NAMALWA (cell line): ENCODE results near the gene TBCD.

ENCODE experiments used
- DNase-seq: peaks from one replicate; pipeline ENCODE4 v3.0.0-alpha.2; 2015; ENCODE audit warnings: low spot score

The TBCD gene

DNA sequence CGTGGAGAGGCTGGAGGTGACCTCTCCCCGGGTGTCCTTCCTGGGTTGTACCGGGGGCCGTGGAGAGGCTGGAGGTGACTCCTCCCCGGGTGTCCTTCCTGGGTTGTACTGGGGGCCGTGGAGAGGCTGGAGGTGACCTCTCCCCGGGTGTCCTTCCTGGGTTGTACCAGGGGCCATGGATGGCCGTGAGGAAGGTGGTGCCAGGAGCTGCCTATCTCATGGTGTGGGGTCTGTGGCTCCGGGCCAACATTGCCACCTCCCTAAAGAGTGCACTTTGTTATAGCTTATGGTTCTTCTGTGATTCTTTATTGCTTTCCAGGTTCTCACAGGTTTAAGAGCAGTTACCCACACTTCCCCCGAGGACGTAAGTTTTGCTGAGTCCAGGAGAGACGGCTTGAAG, 174.2 kb downstream of the TBCD start:
- no peak for DNase-seq

DNA sequence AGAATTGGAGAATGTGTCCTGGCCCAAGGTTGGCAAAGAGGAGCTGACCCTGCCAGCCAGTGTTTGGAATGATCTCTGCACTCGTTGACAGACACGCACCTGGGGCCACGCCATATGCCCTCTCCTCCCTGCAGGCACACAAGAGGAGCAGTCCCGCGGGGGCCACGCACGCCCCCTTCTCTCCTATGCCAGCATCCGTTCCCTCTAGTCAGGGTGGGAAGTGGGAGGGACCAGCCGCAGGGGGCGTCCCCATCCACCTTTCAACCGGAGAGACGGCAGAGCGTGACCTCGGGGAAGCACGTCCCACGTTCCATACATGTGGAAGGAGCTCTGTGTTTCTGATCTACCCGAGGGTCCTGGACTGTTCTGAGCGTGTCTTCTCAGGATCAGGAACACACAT, 174.9 kb downstream of the TBCD start:
- no peak for DNase-seq

DNA sequence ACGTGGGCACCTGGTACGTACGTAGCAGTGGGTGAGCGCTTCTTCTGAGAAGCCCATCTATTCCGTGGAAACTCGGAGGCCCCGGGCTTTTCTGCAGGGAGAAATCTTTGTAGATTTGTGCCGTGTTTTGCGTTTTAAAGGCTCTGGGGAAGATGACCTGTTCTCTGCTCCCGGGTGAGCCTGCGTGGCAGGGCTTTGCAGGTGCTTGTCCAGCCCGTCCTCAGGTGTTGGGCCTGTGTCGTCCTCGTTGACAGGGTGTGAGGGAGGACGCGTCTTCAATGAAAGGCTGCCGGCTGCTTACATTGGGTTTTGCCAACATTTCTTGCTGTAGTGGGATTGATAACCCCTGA, 175.4 kb downstream of the TBCD start:
- no peak for DNase-seq

DNA sequence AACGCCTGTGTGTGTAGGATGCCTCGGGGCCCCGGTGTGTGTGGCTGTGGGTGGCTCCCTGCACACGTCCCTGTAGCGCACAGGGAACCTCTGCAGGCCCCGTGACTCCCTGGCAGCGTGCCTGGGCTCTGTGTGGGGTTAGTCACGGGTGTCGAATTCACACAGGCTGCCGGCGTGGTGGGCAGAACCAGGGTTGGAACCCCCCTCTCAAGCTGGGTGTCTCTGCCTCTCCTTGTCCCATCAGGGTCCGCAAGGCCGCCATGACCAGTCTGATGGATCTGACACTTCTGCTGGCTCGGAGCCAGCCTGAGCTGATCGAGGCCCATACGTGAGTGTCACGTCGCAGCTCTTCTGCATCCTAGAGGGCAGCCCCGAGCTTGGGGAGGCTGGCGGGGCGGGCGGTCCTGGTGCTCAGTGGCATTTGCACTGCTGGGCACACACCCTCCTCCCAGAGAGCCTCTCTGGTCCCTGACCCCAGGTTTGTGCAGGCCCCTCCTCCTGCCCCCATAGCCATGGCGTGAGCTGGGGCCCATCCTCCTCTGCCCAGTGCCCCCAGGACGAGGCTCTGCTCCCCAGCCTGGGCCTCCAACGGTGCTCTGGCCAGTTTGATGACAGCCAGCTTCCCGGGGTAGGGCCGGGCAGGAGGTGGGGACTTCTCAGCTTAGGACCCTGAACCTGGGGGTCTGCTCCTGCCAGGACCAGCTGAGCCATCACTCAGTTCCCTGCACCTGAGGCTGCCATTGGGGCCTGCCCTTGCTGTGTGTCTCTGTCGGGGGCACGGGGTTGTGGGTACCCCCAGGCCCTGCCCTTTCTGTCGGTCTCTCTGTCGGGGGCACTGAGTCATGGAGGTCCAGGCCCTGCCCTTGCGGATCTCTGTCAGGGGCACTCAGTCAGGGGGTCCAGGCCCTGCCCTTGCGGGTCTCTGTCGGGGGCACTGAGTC, 176.1 kb downstream of the TBCD start:
- no peak for DNase-seq

DNA sequence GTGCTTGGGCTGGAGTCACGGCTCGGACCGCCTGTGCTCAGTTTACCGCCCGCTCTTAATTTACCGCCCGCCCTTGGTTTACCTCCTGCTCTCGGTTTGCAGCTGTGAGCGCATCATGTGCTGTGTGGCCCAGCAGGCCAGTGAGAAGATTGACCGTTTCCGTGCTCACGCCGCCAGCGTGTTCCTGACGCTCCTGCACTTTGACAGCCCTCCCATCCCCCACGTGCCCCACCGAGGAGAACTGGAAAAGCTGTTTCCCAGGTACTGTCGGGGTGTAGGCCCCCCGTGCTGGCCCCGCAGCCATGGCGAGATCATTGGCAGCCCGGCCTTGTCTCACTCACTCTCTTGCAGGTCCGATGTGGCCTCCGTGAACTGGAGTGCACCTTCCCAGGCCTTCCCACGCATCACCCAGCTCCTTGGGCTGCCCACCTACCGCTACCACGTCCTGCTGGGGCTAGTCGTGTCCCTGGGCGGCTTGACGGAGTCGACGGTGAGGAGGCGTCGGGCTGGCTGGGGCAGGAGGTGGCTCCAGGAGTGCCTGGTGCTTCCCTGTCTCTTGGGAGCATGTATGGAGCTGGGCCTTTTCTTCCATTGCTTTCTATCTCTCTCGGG, 177.3 kb downstream of the TBCD start:
- DNase-seq = no peak

DNA sequence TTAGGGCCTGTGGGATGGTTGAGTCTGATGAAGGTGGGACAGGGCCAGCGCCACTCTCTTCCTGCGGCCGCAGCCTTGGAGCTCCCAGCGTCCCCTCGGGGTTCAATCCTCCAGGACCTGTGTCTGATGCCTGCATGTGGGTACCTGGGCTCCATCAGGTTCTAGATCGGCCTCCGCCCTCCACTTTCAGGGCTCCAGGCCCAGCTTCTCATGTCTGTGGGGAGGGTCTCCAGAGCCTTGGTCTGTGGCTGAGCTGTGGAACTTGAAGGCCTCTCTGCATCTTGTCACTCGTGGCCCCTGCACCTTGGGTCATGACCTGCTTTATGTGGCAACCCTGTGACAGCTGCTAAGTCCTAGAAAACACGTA, 177.8 kb downstream of the TBCD start:
- no peak for DNase-seq

DNA sequence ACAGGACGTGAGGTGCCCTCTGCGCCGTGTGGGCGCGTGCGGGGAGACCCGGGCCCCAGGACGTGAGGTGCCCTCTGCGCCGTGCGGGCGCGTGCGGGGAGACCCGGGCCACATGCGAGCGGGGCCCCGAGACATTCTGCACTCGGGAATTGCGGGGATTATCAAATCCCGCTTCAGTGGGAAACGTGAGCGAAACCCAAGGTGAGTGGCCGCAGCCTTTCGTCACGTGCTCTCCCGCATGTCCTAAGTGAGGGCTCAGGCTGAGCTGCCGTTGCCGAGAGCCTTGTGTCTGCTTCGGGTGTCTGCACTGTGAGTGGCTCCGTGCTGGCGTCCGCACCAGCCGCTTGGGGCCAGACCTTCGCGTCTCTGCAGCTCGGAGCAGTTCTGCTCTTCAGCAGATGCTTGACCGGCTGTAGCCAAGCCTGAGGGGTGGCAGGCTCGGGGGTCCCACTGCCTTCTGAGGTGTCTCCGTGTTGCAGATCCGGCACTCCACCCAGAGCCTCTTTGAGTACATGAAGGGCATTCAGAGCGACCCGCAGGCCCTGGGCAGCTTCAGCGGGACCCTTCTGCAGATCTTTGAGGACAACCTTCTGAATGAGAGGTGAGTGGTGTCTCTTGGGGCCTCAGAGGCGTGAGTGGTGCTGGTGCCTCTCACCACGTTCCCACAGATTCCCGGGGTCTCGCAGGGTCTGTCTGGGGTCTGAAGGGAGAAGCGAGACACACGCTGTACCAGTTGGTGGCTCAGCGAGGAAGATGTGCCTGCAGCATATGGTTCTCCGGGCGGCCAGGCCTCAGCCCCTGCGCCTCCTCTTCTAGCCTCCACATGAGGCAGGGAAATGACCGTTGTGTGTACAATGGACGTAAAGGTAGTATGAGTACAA, 178.4 kb downstream of the TBCD start:
- no peak for DNase-seq

DNA sequence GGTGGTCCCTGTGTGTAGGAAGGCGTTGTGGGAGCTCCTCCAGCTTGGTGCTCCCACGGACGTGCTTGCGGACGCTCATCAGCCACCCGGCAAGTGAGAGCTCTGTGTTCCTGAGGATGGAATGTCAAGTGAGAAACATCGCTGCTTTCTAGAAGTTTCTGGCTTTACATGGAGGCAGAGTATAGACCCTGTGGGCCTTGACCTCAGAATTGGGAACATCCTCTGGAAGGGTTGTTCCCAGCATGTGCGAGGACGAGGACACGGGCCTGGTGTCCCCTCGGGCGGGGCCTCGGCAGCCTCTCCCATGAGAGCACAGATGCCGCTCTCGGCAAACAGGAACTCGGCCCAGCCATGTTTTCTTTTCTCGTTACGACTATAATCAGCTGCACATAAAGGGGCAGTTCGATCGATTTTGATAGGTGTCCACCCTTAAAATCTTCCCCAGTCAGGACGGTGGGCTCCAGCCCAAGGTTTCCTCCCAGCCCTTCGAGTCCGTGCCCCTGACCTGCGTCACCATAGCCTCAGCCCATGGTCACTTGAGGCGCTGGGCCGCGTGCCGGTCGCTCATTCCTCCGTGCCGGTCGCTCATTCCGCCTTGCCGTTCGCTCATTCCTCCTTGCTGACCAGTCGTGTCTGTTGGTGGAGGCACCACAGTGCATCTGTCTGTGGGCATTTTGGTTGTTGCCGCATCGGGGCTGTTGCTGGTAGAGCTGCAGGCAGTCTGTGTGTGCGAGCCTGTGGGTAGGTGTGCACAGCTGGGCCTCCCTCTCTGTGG, 179.2 kb downstream of the TBCD start:
- DNase-seq = no peak

DNA sequence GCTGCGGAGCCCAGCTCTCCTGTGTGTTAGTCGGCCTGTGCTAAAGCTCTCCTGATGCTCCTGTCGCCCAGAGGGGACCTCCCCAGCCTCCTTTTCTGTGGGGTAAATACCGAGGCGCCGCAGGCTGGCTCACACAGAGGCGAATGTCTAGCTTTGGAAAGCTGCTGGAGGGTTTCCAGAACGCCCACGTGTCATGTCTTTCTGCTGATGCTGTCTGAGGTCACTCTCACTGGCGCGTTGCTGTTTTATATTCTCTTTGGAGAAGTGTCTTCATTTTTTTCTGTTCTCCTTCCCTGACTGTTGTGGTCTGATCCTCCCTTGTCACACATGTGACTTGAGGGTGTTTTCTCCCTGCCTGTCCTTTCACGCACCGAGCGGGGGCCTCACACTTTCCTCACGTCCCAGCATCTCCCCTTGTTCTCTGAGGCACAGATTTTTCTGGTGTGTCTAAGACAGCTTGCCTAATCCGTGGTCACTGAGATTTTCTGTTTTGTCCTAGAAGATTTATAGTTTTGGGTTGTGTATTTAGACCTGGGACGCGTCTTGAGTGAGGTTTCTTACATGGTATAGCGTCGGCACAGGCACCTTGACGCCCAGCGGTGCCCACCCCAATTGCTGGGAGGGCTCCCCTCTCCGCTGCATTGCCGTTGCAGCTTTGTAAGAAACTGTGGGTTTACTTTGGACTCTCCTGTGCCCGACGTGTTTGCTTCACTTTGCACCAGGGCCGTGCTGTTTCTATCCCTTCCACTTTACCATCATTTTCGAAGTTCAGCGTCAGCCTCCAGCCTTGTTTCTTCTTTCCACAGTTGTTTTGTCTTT, 180.0 kb downstream of the TBCD start:
- DNase-seq = no peak

DNA sequence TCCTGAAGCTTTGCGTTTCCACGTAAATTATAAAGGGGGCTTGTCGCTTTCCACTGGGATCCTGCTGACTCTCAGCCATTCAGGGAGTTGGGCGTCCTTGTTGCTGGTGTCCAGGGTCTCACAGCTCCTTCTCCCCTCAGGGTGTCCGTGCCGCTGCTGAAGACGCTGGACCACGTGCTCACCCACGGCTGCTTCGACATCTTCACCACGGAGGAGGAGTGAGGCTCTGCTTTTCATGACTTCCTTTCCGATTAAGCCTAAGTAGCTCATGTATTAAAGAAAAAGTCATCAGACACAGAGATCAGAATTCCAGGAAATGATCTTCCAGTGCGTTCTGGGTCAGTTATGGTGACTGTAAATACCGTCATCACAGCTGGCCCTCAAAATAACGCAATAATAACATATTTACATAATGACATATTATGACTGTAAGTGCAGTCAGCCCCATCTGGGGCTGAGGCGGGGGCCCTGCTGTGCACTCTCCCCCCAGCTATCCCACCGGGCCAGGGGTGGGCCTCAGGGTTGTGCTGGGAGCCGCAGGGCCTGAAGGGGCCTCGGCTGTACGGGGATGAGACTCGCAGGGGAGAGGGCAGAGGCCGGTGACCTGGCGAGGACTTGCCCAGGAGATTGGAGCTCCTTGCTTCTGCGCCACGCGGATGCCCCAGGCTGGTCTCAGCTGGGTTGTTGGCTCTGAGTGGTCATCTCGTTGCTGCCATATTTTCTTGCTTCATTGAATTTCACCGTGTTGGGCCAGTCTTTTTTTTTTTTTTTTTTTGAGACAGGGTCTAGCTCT, 180.8 kb downstream of the TBCD start:
- DNase-seq = no peak

DNA sequence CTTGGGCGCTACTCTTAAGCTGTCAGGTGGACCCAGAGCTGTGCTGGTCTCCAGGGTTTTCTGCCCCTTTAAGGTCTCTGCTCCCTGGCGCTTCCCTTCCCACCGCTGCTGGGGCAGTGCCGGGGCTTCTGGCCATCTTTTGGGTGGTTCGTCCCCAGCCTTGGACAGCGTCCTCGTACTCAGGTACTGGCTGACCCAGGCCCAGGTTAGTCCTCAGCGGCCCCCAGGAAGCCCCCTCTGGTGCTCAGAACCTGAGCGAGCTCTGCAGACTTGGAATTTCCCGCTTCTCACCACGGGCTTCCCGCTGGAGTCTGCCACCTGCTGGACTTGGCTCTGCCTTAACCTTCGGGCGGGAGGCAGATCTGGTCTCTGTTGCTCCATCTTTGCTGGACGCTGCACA, 182.0 kb downstream of the TBCD start:
- no peak for DNase-seq

DNA sequence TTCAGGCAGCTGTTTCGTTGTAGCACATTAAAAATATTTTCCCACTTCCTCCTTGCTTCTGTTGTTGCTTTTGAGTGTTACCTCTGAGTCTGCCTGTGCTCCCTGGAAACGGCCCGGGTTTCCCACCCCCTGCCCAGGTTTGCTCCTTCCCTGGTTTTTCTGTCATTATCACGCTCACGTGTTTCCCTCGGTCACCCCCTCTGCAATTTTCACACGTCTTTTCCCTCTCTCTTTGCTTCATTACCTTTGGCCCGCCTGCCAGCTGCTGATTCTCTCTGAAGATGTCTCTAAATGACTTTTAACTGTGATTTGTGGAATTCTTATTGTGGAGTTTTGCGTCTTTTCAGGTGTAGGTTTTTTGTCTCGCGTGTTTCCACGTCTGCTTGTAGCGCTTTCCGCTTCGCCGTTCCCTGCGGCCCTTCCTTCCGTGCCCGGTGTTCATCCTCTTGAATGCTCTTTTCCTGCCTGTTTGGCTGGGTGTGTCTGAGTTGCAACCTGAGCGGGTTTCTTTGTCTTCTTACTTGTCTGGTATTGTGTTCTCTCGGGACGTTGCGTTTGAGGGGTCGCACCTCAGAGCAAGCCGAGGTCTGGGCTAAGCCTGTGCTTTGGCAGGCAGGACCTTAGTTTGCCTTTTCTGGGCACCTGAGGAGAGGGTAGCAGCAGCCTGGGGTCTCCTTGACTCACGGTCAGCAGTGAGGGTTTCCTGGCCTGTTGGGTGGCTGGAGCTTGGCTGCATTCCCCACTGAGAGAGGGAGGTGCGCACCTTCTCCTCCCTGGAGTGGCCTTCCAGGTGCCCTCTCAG, 184.3 kb downstream of the TBCD start:
- DNase-seq = no peak

DNA sequence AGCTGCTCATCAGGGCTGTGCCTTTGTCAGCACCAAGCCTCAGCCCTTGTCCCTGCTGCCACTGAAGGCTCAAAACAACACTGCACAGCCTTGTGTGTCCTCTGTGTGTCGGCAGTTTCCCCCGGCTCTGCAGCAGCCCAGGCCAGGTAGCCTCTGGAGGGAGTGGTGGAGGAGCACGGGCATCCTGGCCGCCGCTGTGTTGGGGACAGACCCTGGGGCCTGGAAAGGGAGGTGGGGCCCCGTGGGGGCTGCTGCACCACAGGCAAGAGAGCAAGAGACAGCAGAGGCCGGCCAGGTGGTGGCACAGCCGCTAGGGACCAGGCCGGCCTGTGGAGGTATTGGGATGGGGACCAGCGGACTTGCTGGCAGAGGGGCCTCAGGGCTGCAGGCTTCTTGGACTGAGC, 184.9 kb downstream of the TBCD start:
- DNase-seq = no peak

DNA sequence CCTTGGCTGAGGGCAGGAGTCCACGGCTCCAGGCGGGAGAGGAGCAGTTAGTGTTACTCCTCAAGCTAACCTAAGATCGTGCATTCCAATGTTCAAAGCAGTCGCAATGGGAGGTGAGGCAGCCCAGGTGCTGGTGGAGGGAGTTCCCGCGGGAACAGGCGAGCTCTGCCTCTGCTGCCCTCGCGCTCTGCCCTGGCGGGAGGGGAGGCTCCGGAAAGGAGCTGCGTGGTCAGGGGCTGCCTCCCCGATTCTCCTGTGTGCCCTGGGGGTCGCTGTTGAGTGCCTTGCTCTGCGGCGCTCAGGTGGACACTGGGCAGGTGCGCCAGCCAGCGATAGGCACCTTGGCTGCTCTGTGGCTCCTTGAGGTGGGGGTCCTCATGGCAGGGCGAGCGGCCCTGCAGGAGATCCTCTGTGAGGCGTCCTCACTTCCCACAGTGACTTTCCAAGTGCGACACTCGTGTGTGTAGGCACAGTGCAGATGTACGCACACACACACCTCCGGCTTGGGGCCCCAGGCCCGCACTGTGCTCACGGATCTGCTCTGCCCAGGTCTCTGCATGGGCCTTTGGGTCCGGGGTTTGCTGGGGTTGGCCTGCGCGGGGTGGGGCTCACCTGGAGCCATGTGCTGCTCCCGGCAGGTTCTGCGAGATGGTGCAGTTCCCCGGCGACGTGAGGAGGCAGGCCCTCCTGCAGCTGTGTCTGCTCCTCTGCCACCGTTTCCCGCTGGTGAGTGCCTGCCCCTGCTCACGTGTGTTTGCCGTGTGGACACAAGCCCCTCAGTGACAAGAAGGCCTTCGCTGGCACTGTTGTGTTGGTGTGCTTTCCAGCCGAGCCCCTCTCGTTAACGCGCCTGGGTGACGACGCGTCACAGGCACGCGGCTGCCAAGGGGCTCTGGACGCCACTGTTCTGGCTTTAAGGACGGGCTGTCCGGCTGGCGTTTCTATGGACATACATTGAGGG, 185.8 kb downstream of the TBCD start:
- DNase-seq = no peak

DNA sequence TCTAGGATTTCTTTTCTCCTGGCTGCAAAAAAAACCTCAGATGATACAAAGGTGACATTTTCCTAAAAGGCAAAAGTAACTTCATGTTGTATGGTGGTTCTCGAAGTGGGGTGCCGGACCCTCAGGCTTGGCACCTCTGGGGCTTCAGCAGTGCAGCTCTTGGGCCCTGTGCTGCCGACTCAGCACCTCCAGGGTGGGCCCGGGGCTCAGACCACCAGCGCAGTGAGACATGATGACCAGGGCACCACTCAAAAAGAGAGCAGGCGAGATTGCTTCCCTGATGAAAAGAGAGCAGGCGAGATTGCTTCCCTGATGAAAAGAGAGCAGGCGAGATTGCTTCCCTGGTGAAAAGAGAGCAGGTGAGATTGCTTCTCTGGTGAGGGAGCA, 186.6 kb downstream of the TBCD start:
- DNase-seq = no peak

DNA sequence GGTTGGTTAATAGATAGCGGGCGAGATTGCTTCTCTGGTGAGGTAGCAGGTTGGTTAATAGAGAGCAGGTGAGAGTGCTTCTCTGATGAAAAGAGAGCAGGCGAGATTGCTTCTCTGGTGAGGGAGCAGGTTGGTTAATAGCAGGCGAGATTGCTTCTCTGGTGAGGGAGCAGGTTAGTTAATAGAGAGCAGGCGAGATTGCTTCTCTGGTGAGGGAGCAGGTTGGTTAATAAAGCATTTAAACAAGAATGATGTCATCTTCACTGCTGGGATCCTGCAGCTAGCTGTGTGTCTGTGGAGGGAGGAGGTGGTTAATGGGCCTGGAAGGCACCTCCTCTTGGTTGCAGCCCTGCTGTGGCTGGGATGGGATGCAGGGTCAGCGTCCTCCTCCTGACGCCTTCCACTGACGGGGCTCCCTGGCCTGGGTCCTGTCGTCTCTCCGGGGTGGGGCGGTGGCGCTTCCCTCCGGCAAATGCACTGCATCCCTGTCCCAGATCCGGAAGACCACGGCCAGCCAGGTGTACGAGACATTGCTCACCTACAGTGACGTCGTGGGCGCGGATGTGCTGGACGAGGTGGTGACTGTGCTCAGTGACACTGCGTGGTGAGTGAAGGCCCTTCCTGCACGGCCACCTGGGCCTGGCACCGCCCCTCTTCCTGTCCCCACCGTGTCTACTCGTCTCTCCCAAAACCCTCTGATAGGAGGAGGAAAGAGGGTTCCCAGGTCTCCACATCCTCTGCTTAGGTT, 187.2 kb downstream of the TBCD start:
- DNase-seq = no peak

DNA sequence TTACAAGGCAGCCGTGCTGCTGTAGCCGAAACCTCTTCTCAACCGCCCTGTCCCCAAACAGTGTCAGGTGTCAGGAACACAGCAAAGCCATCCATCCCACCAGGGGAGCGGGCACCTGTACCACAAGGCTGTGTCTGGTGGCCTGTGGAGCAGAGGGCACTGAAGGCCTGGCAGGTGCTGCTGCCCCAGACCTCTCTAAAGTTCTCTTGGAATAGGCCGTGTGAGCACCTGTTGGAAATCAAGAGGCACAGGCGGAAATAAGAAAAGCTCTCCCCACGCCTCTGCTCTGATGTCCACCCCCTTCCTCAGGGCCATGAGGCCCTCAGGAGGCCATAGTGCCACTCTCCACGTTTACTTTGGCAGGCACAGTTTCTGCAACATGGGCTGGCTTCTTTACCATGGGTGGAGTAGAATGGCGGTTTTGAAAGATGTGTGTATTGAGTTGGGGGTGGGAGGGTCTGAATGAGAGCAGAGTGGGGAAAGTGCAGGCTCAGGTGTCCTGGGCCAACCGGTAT, 187.8 kb downstream of the TBCD start:
- DNase-seq = no peak
